GM19467 (cell line): ENCODE data around the gene GNAL.
"Not testable (repeated sequence)": the region's sequence is repeated elsewhere in the genome, so short reads cannot be mapped to it uniquely, and the experiment has no call there.

Experiments used
- ATAC-seq: cut with Tn5 transposase; IDR thresholded peaks from one replicate; pipeline ENCODE4 v1.9.1; 2021; ENCODE audit warnings: mild to moderate bottlenecking, moderate library complexity; ENCODE audit not compliant: unreplicated experiment

Gene GNAL

DNA sequence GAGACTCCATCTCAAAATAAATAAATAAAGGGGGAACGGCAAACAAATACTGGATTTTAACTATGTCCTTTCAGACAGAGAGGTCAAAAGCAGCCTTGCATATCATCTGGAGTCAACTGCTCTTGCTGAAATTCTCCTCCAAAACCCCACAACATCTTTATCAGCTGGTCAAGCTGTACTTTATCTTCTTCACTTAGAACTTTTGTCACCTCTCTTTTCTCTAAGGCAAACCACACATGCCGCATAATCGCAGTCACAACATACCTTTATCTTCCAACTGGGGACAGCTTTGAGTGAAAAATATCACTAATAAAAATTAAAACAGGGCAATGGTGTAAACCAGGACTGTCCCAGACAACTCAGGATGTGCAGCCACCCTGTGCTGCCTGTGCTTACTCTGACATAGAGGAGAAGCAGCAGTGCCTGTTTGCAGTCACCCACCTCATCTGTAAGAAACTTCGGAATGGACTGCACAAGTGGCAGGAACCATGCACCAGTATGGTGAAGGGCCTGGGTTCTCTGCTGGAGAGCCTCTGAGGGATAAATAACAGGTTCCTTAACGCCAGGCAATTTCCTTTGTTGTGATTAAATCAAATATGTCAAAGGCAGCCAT lies 212.9 kb downstream of the GNAL start:
- no peak for ATAC-seq

DNA sequence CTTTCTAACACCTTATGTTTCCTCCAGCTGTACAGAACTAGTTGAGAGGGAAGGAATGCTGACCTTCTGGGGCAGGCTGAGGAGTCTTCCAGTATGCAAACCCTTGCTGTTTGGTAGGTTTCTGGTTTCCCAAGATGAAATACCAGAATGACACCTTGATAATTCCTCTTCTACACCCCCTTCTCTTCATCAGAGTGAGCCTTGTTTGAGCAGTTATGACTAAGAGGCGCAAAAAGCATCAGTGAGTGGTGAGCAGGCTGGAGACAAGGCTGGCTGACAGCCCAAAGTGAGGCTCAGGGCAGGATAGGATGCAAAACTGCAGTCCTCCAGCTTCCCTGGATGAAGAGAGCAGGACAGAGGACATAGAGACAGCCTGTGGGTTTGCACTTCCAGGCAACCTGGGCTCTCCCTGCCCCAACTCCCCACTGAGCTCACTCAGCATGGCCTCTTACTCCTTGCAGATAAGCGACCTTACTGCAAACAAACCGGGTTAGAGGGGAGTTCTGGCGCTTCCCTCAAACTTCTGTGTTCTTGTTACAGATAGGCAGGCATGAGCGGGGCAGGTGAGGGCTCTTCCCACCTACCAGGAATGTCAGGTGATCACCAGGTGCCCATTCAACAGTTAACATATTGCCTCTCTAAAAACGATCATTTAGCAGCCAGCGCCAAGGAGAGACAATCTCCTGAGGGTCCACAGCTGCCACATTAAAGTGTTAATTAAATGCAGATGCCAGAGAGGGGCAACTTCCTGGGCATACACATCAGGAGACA lies 213.6 kb downstream of the GNAL start:
- ATAC-seq = no peak

DNA sequence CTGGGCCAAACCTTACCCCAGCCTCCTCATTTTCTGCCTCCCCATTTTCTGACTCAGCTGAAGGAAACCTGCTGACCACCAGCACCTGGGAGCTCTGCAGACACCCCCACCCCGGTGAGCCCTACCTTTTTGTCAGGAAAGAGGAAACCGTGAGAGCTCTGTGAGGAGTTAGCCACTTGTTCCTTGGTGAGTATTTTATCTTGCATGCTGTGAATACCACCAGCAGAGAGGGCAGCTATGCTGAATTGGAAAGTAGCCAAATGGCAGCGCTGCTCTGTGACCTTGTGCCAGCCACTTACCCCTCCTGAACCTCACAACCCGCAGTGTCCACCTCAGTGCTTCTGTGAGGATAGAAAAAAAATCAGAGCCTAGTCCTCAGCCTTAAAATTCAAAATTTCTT lies 216.5 kb downstream of the GNAL start:
- no peak for ATAC-seq

DNA sequence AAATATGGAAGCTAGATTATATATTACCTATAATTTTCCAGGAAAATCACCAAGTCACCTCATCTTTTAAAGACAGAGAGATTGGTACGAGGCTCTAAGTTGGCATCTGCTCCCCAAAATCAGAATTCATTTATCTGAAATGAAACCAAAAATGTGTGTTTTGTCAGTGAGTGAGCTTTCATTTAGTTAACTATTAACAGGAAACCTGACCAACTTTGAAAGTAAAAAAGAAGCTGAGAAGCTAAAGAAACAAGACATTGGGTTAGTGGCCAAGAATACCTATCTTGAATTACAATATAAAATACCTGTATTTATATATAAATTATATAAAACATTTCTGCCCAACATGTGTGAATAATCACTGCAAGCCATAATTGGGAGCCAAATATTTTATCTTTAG lies 217.1 kb downstream of the GNAL start:
- ATAC-seq = no peak

DNA sequence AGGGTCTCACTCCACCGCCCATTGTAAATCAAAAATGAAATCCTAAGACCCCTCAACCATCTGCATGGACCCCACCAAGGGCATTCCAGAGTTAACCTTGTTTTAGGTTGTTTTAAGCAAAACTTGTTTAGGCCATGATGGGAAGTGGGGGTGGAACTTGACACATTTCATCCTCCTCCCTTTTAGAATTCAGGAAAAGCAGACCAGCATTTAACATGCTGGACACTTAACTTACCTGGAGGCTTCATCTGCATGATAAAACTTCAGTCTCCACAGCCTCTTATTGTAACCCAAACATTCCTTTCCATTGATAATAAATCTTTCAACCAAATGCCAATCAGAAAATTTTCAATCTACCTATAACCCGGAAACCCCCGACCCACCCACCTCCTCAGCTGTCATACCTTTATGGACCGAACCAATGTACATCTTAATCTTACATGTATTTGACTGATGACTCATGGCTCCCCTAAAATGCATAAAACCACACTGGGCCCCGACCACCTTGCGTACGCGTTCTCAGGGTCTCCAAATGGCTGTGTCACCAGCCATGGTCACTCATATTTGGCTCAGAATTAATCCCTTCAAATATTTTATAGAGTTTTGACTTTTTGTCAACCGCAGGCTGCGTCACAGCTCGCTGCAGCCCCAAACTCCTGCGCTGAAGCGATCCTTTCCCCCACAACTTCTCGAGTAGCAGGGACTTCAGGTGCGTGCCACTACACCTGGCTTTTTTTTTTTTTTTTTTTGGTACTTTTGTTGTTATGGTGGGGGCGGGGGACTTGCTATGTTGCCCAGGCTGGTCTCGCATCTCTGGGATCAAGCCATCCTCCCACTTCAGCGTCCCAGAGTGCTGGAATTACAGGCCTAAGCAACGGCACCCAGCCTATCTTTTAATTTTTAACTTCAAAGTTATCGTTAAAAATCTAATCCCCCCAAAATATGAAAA lies 218.1 kb downstream of the GNAL start:
- no peak for ATAC-seq

DNA sequence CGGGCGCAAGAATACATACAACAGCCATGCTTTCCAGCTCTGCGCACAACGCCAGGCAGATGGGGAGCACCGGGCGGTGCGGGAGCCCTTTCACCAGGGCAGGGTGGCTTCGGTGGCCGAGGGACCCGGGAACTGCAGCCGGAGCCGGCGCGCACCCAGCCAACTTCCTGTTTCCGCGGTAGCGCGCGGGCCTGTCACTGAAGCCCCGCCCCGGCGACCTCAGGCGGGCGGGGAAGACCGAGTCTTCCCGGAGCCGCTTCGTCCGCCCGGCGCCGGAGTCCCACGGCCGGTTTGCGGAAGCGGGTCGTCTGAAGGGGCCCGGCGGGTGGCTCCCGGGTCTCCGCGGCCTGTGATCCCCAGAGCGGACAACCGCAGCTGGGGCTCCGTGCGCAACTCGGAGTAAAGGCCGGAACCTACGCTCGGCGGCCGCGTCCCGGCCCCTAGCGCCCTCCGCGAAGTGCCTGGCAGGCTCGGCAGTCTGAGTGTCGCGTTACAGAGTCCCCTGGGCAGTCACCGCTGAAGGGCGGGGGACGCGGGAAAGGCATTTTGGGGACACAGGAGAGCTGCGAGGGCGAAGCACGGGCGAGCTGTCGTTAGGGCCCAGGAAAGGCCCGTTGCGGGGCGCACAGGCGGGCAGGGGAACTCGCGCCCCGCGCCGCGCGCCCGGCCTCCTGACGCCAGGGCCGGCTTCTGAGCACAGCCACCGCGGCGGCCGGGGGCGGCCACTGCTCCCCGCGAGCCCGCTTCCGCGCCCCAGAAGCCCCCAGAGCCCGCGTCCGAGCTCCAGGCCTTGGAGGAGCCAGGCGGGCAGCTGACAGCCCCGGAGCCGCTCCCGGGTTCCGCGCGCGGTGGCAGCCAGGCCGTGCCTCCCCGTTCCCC lies 219.4 kb downstream of the GNAL start, which contains the start of gene MPPE1:
MPPE1 (minus strand) TSS at position 136 of the 879 bp plus-strand sequence. CDS start 11,053 bp downstream, outside the sequence.
- peak; percentile 86 for ATAC-seq

DNA sequence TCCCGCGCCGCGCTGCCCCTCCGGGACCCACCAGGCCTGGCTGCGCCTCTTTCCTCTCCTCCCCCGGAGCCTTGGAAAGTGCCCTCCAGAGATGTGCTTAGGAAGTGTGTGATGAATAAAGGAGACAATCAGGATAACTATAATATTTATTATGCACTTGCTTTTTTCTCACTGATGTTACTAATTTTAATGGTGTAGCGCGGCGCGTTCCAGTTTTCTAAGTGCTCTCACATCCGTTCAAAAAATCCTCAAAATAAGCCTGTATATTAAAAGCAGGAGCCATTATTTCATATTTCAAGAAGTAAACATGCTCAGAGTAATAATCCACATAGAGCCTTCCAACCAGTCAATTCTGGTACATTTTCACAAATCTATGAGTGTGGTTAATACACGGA lies 220.0 kb downstream of the GNAL start:
- ATAC-seq = no peak

DNA sequence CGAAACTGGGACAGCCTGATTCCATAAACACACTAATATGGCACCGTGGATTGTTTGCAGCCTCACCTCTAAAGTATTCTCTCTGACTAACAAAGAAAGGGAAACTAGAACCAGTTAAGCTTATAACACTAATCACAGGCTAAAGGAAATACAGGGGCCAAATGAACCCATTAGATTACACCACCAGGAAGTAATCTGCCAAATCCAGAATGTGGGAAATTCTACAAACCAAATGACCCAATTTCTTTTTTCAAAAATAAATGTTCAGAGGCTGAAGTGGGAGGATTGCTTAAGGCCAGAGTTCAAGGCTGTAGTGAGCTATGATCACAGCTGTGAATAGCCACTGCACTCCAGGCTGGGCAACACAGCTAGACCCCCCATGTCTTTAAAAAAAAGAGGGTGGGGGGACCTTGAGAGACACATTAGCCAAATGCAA lies 220.5 kb downstream of the GNAL start:
- ATAC-seq = no peak

DNA sequence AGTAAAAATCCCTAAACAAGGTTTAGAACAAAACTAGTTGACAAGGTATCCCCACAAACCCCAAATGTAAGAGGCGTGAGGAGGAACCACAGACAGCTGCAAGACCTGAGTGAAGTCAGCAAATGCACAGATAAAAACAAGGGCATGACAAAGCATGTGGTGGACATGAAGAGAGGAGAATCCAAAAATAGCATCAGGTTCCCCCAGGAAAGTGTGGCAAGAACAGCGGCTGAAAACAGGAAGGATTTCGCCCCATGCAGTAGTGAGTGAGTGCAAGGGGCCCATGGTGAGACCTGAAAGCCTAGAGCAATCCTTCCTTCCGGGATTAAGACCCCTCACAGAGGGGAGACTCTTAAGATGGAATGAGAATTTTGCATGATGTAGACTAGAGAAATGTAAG lies 227.8 kb downstream of the GNAL start:
- ATAC-seq = not testable (repeated sequence)

DNA sequence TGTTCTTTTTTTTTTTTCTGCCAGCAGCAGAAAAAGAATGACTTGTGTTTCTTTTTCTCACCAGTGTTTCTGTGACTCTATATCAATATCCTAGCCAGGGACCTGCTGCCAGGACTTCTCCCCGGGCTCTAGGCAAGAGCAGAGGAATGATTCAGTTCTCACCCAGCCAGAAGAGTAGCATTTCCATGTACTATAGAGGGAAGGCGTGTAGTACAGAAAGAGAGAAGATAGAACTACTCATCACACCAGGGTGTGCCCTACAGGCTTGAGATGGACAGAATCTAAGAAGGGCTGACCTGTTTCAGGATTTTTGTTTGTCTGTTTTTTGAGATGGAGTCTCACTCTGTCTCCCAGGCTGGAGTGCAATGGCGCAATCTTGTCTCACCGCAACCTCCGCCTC lies 230.5 kb downstream of the GNAL start:
- not testable (repeated sequence) for ATAC-seq

DNA sequence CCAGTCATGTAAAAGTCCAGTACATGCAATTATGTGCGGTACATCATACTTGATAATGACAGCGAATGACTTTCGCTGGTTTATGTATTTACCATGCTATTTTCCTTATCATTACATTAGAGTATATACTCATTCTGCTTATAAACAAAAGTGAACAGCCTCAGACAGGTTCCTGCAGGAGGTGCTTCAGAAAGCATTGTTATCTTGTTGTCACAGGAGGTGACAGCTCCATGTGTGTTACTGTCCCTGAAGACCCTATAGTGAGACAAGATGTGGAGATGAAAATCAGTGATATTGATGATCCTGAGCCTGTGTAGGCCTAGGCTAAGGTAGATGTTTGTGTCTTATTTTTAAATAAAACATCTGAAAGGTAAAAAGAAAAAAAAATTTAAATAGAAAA lies 234.4 kb downstream of the GNAL start:
- no peak for ATAC-seq

DNA sequence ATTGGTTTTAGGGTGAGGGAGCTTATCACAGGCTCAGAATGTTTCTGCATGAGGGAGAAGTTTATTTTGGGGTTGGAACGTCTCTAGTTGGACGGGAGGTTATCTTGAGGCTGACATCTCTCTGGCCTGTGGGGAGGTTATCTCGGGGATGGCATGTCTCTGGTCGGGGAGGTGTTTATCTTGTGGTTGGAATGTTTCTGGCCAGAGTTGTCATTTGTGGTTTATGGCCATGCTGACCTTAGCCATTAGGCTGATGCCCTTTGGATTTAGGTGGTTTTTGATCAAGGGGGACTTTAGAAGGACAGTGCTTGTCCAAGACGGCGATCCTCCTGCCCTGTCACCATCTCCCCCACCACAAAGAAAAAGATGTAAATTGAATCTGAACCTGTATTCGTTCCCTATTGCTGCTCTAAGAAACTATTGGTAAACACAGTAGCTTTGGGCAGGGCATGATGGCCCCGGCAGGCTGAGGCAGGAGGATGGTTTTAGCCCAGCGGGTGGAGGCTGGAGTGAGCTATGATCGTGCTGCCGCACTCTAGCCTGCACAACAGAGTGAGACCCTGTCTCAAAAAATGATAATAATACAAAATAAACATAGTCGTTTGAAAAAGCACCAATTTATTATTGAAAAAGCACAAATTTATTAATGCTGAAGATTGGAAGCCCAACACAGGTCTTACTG lies 236.9 kb downstream of the GNAL start:
- ATAC-seq = no peak

DNA sequence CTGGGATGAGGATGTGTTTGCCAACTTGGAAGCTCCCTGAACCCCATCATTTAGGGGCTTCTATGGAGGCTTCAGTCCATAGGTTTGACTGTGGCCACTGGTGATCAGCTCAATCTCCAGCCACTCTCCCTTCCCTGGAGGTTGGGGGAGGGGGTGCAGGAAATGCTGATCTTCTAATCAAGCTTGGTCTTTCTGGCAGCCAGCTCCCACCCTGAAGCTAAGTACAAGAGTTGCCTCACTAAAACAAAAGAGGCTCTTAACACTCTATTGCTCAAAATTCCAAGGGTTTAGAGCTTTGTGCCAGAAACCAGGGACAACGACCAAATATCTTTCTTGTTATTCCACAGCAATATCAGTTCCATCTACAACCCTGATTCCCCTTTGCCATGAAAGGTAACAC lies 238.4 kb downstream of the GNAL start:
- no peak for ATAC-seq

DNA sequence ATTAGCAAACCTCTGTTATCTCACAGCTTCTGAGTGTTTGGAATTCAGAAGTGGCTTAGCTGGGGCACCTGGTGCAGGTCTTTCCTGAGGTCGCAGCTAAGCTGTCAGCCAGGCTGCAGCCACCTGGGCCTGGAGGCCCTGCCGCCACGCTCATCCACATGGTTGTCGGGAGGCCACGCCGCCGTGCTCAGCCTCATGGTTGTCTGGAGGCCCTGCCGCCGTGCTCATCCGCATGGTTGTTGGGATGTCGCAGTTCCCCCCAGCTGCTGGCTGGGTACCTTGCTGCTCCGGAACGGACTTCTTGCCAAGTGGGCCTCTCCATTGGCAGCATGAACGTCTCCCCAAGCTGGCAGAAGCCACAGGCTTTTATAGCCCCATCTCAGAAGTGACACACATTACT lies 243.3 kb downstream of the GNAL start:
- ATAC-seq = no peak
